ENCODE measurements around the gene SCAPER.

DNA sequence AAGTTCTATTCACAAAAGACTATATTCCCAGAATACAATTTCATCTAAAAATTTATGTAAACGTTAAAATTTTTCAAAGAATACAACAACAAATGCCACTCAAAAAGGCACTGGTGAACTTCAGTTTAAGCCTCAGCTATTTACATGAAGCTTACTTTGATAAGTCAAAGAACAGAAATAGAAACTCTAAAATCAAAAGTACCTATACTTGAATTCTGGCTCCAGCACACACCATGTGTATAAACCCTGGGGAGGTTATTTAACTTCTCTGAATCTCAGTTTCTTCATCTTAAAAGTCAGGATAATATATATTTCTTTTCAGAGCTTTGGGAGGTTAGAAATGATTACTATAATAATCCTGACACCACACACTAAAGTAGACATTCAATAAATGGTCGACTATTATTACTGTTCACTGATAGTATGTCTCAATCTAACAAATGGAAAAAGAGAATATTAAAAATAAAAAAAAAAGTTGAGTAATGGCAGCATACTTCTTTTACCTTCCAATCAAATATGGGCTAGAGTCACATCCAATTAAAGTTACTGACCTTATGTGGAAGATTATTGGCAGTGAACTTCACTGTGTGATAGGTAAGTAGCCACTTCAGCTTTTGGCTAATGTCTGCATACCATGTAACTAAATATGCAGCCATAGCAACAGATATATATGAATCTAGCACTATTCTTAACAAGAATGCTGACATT lies 320.1 kb downstream of the SCAPER start:
- TF ChIP-seq CTCF (IDR thresholded peaks at IDR 0.05) (no peak), EZH2 (IDR thresholded peaks at IDR 0.05; ENCODE audit: borderline replicate concordance, insufficient read depth, low read depth, low read length, poor library complexity, severe bottlenecking) (no peak)
